HEK293 (cell line): ENCODE data around the gene PIP5KL1.

Experiments used
- CTCF ChIA-PET: fragments of 350-600 bp; formaldehyde crosslinking; extraction: SDS; loops from one replicate; lab custom pipeline; 2021; ENCODE audit warnings: antibody characterized with exemption; lab: Yijun Ruan, JAX
- POLR2A ChIA-PET: fragments of 300-600 bp; formaldehyde crosslinking; extraction: SDS; loops from one replicate; lab custom pipeline; 2020; ENCODE audit warnings: antibody characterized with exemption, inconsistent platforms; lab: Yijun Ruan, JAX
- H3K27ac ChIP-seq: fragments of 200-500 bp; sonication (Bioruptor generic); 2 replicates; pipeline ENCODE4 v1.5.1; 2014; ENCODE audit warnings: low read depth, low read length, control low read depth, inconsistent platforms; ENCODE audit errors: extremely low read depth
- H3K36me3 ChIP-seq, 2 experiments: fragments of 200-500 bp in 1 of 2; sonication (Bioruptor generic) in 1 of 2; 1 replicate in 1 of 2; 2 replicates in 1 of 2; pipeline ENCODE4 v1.5.1; 2014 to 2017; ENCODE audit warnings: inconsistent platforms in 2 of 2, low read length in 2 of 2; ENCODE audit not compliant: control insufficient read depth in 2 of 2, insufficient read depth in 1 of 2
- H3K4me1 ChIP-seq: fragments of 200-500 bp; sonication (Bioruptor generic); 2 replicates; pipeline ENCODE4 v1.5.1; 2014; ENCODE audit warnings: mild to moderate bottlenecking, low read length, inconsistent platforms; ENCODE audit not compliant: control insufficient read depth, insufficient read depth
- H3K4me3 ChIP-seq: 2 replicates; pipeline ENCODE4 v1.5.1; 2011; ENCODE audit warnings: low read depth, mild to moderate bottlenecking, control low read depth, low read length, moderate library complexity
- H3K9me3 ChIP-seq: fragments of 200-500 bp; sonication (Bioruptor generic); 2 replicates; pipeline ENCODE4 v1.5.1; 2014; ENCODE audit warnings: low read depth, low read length, inconsistent platforms; ENCODE audit not compliant: control insufficient read depth, insufficient read depth
- FEZF1 ChIP-seq: fragments of 450-650 bp; formaldehyde crosslinking; IDR thresholded peaks from 2 replicates; pipeline ENCODE4 v1.5.1; 2016; ENCODE audit warnings: missing biosample characterization, missing genetic modification characterization
- HOXD13 ChIP-seq: sonication (generic); formaldehyde crosslinking; IDR thresholded peaks from 2 replicates; pipeline ENCODE4 v1.8.0; 2022; ENCODE audit warnings: missing genetic modification reagents, borderline replicate concordance
- KLF8 ChIP-seq: fragments of 450-650 bp; formaldehyde crosslinking; IDR thresholded peaks from 2 replicates; pipeline ENCODE4 v1.5.1; 2016; ENCODE audit warnings: missing biosample characterization, missing genetic modification characterization
- RBAK ChIP-seq: fragments of 450-650 bp; formaldehyde crosslinking; IDR thresholded peaks from 2 replicates; pipeline ENCODE4 v1.5.1; 2016; ENCODE audit warnings: missing biosample characterization, missing genetic modification characterization
- SETDB1 ChIP-seq: IDR thresholded peaks from one replicate; pipeline ENCODE4 v1.6.1; 2017; ENCODE audit warnings: mild to moderate bottlenecking, low read length, moderate library complexity, mixed read lengths; ENCODE audit not compliant: insufficient read length
- SP2 ChIP-seq: fragments of 450-650 bp; formaldehyde crosslinking; IDR thresholded peaks from 2 replicates; pipeline ENCODE4 v1.5.1; 2016; ENCODE audit warnings: missing biosample characterization, missing genetic modification characterization
- TRIM28 ChIP-seq: IDR thresholded peaks from 2 replicates; pipeline ENCODE4 v1.6.1; 2011; ENCODE audit warnings: low read length, control low read depth, borderline replicate concordance
- YY1 ChIP-seq: fragments of 450-650 bp; formaldehyde crosslinking; IDR thresholded peaks from 2 replicates; pipeline ENCODE4 v1.5.1; 2018; ENCODE audit warnings: missing biosample characterization, missing genetic modification characterization
- ZBTB1 ChIP-seq: fragments of 450-650 bp; formaldehyde crosslinking; IDR thresholded peaks from 2 replicates; pipeline ENCODE4 v1.5.1; 2016; ENCODE audit warnings: missing biosample characterization, missing genetic modification characterization
- ZBTB7A ChIP-seq: fragments of 450-650 bp; formaldehyde crosslinking; IDR thresholded peaks from 2 replicates; pipeline ENCODE4 v1.5.1; 2016; ENCODE audit warnings: low read depth, missing biosample characterization, missing genetic modification characterization
- ZNF132 ChIP-seq: fragments of 450-650 bp; formaldehyde crosslinking; IDR thresholded peaks from 2 replicates; pipeline ENCODE4 v1.5.1; 2017; ENCODE audit warnings: missing biosample characterization, missing genetic modification characterization, borderline replicate concordance
- ZNF2 ChIP-seq: fragments of 450-650 bp; formaldehyde crosslinking; IDR thresholded peaks from 2 replicates; pipeline ENCODE4 v1.5.1; 2016; ENCODE audit warnings: missing biosample characterization, missing genetic modification characterization
- ZNF266 ChIP-seq: fragments of 450-650 bp; formaldehyde crosslinking; IDR thresholded peaks from 2 replicates; pipeline ENCODE4 v1.5.1; 2016; ENCODE audit warnings: missing biosample characterization, missing genetic modification characterization, low read depth
- ZNF302 ChIP-seq: fragments of 450-650 bp; formaldehyde crosslinking; IDR thresholded peaks from 2 replicates; pipeline ENCODE4 v1.5.1; 2016; ENCODE audit warnings: missing biosample characterization, missing genetic modification characterization, low read depth
- ZNF324 ChIP-seq: fragments of 450-650 bp; formaldehyde crosslinking; IDR thresholded peaks from 2 replicates; pipeline ENCODE4 v1.5.1; 2016; ENCODE audit warnings: missing biosample characterization, missing genetic modification characterization
- ZNF473 ChIP-seq: fragments of 450-650 bp; formaldehyde crosslinking; IDR thresholded peaks from 2 replicates; pipeline ENCODE4 v1.5.1; 2017; ENCODE audit warnings: missing biosample characterization, missing genetic modification characterization
- ZNF529 ChIP-seq: fragments of 450-650 bp; formaldehyde crosslinking; IDR thresholded peaks from 2 replicates; pipeline ENCODE4 v1.5.1; 2017; ENCODE audit warnings: missing genetic modification characterization, missing biosample characterization; ENCODE audit not compliant: insufficient replicate concordance
- ZNF610 ChIP-seq: fragments of 450-650 bp; formaldehyde crosslinking; IDR thresholded peaks from 2 replicates; pipeline ENCODE4 v1.5.1; 2016; ENCODE audit warnings: missing biosample characterization, missing genetic modification characterization, borderline replicate concordance
- ZNF626 ChIP-seq: fragments of 450-650 bp; sonication (Bioruptor Pico); formaldehyde crosslinking; IDR thresholded peaks from 2 replicates; pipeline ENCODE4 v1.5.1; 2018; ENCODE audit warnings: missing biosample characterization, missing genetic modification characterization, inconsistent platforms
- ZNF629 ChIP-seq: fragments of 450-650 bp; formaldehyde crosslinking; IDR thresholded peaks from 2 replicates; pipeline ENCODE4 v1.5.1; 2017; ENCODE audit warnings: missing biosample characterization, missing genetic modification characterization
- ZNF677 ChIP-seq: fragments of 450-650 bp; IDR thresholded peaks from 2 replicates; pipeline ENCODE4 v1.5.0; 2018; ENCODE audit warnings: missing biosample characterization, mild to moderate bottlenecking, missing genetic modification characterization, moderate library complexity
- ZNF76 ChIP-seq: fragments of 450-650 bp; formaldehyde crosslinking; IDR thresholded peaks from 2 replicates; pipeline ENCODE4; 2016; ENCODE audit warnings: low read depth, missing biosample characterization, missing genetic modification characterization, borderline replicate concordance
- ZNF792 ChIP-seq: fragments of 450-650 bp; formaldehyde crosslinking; IDR thresholded peaks from 2 replicates; pipeline ENCODE4 v1.5.1; 2016; ENCODE audit warnings: missing biosample characterization, missing genetic modification characterization
- TF ChIP-seq, protein P1 (sequence below): fragments of 450-650 bp; IDR thresholded peaks from 2 replicates; pipeline ENCODE4 v1.5.1; 2018; ENCODE audit warnings: missing biosample characterization, missing genetic modification characterization
- TF ChIP-seq, protein P2 (sequence below): fragments of 450-650 bp; formaldehyde crosslinking; IDR thresholded peaks from 2 replicates; pipeline ENCODE4 v1.5.1; 2016; ENCODE audit warnings: missing biosample characterization, missing genetic modification characterization, low read depth
- TF ChIP-seq, protein P3 (sequence below): fragments of 450-650 bp; formaldehyde crosslinking; IDR thresholded peaks from 2 replicates; pipeline ENCODE4 v1.5.1; 2016; ENCODE audit warnings: missing biosample characterization, missing genetic modification characterization
- TF ChIP-seq, protein P4 (sequence below): sonication (generic); formaldehyde crosslinking; IDR thresholded peaks from 2 replicates; pipeline ENCODE4 v1.8.1; 2022; ENCODE audit warnings: mild to moderate bottlenecking, moderate library complexity, missing genetic modification reagents
- TF ChIP-seq, protein P5 (sequence below): fragments of 450-650 bp; formaldehyde crosslinking; optimal IDR thresholded peaks from 2 replicates; pipeline ENCODE3; 2016; ENCODE audit warnings: missing biosample characterization, mild to moderate bottlenecking, missing genetic modification characterization

PIP5KL1 gene

DNA sequence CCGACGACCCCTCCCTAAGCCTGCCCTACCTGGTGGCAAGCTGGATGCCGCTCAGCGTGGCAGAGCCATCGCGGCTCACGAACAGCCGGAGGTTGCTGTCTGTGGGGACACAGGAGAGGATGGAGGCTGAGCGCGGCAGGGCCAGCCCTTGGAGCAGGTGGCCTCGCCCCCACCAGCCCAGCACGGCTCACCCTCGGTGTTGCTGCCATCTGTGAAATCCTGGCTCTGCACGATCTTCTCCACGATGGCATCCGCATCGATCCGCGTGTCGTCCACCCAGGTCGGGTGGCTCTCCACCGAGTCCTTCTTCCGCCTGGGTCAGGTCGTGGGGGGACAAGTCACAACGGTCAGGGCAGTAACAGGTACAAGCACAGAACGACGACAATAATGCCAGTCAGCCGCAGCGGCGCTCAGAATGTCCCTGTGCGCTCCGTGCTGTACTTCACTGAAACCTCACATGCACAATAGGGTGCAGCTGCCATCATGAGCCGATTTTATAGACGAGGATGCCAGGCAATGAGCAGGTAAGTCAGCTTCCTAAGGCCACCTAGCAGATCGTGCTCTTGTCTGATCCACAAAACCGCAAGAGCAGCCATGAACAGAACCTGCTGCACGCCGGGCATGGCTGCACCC is 14.1 kb upstream of the PIP5KL1 start (continued):
- TF ChIP-seq RBAK (tag by site-specific recombination) (no peak), ZBTB7A (tag by site-specific recombination) (no peak), ZBTB1 (tag by site-specific recombination) (no peak), ZNF76 (tag by site-specific recombination) (no peak), FEZF1 (tag by site-specific recombination) (no peak), ZNF266 (tag by site-specific recombination) (no peak)

DNA sequence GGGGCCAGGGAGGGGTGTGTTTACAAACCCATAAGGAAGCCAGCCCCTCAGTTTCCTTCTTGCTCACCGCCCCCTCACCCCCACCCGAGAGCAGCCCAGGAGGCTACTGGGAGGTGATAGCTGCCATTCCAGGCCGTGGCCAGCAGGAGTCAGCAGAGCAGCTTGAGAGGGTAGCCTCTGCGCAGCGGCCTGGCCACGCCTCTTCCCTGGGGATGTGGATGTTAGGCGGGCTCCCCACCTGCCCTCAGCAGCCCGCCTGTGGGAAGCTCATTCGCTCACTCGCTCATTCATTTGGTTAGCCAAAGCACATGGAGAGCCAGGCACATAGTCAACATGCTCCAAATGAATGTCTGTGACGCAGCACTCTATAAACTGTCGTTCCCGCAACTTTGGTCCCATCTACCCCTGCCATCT is 13.2 kb upstream of the PIP5KL1 start:
- Histone ChIP-seq H3K4me3 (no peak overlapping the region), H3K36me3 (peaks cover 0 to 35% of the 10 kb centered on the region in 2 experiments; a peak in 1 of 3 replicates), H3K9me3 (no peaks in the 10 kb centered on the region), H3K4me1 (peaks cover 3% of the 10 kb centered on the region; the same call in 1 of the 2 replicates), H3K27ac (no peak overlapping the region)
- CTCF ChIA-PET: interaction anchor here (0.6 to 8.1 kb wide), 49 partner anchors 10 to 1526 kb away, joined by 3 to 165 read pairs (median 5); partner anchors contain the start of genes EEIG1, NAIF1, PIP5KL1 and TOR2A
- POLR2A ChIA-PET: interaction anchor here (1.0 to 2.8 kb wide), 6 partner anchors 8 to 124 kb away, joined by 3 to 12 read pairs (median 4); partner anchors contain the start of genes EEIG1 and NAIF1
- TF ChIP-seq ZNF302 (tag by site-specific recombination) (no peak), SP2 (tag by site-specific recombination) (0 out of 2 replicates have a peak, but pooled peaks have one; percentile 25), ZNF2 (tag by site-specific recombination) (no peak), SETDB1 (no peak), ZNF324 (tag by site-specific recombination) (no peak), ZNF132 (no peak), ZNF626 (tag by site-specific recombination) (no peak), HOXD13 (CRISPR knock-in tag) (no peak), KLF8 (tag by site-specific recombination) (peak; percentile 33; the same call in 1 of the 2 replicates), YY1 (tag by site-specific recombination) (no peak), ZNF473 (no peak), ZNF677 (no peak), ZNF529 (no peak), TRIM28 (peak; percentile 32; the same call in 1 of the 2 replicates), ZNF629 (tag by site-specific recombination) (no peak; the same call in 1 of the 2 replicates), ZBTB1 (tag by site-specific recombination) (no peak), ZNF792 (tag by site-specific recombination) (no peak), FEZF1 (tag by site-specific recombination) (no peak), ZNF610 (tag by site-specific recombination) (no peak), ZNF76 (tag by site-specific recombination) (no peak)
- TF ChIP-seq, protein P1, sequence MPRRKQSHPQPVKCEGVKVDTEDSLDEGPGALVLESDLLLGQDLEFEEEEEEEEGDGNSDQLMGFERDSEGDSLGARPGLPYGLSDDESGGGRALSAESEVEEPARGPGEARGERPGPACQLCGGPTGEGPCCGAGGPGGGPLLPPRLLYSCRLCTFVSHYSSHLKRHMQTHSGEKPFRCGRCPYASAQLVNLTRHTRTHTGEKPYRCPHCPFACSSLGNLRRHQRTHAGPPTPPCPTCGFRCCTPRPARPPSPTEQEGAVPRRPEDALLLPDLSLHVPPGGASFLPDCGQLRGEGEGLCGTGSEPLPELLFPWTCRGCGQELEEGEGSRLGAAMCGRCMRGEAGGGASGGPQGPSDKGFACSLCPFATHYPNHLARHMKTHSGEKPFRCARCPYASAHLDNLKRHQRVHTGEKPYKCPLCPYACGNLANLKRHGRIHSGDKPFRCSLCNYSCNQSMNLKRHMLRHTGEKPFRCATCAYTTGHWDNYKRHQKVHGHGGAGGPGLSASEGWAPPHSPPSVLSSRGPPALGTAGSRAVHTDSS (tag by site-specific recombination): no peak
- TF ChIP-seq, protein P2, sequence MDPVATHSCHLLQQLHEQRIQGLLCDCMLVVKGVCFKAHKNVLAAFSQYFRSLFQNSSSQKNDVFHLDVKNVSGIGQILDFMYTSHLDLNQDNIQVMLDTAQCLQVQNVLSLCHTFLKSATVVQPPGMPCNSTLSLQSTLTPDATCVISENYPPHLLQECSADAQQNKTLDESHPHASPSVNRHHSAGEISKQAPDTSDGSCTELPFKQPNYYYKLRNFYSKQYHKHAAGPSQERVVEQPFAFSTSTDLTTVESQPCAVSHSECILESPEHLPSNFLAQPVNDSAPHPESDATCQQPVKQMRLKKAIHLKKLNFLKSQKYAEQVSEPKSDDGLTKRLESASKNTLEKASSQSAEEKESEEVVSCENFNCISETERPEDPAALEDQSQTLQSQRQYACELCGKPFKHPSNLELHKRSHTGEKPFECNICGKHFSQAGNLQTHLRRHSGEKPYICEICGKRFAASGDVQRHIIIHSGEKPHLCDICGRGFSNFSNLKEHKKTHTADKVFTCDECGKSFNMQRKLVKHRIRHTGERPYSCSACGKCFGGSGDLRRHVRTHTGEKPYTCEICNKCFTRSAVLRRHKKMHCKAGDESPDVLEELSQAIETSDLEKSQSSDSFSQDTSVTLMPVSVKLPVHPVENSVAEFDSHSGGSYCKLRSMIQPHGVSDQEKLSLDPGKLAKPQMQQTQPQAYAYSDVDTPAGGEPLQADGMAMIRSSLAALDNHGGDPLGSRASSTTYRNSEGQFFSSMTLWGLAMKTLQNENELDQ: no peak
- TF ChIP-seq, protein P3, sequence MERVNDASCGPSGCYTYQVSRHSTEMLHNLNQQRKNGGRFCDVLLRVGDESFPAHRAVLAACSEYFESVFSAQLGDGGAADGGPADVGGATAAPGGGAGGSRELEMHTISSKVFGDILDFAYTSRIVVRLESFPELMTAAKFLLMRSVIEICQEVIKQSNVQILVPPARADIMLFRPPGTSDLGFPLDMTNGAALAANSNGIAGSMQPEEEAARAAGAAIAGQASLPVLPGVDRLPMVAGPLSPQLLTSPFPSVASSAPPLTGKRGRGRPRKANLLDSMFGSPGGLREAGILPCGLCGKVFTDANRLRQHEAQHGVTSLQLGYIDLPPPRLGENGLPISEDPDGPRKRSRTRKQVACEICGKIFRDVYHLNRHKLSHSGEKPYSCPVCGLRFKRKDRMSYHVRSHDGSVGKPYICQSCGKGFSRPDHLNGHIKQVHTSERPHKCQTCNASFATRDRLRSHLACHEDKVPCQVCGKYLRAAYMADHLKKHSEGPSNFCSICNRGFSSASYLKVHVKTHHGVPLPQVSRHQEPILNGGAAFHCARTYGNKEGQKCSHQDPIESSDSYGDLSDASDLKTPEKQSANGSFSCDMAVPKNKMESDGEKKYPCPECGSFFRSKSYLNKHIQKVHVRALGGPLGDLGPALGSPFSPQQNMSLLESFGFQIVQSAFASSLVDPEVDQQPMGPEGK (tag by site-specific recombination): peak; percentile 77
- TF ChIP-seq, protein P4, sequence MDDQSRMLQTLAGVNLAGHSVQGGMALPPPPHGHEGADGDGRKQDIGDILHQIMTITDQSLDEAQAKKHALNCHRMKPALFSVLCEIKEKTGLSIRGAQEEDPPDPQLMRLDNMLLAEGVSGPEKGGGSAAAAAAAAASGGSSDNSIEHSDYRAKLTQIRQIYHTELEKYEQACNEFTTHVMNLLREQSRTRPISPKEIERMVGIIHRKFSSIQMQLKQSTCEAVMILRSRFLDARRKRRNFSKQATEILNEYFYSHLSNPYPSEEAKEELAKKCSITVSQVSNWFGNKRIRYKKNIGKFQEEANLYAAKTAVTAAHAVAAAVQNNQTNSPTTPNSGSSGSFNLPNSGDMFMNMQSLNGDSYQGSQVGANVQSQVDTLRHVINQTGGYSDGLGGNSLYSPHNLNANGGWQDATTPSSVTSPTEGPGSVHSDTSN (CRISPR knock-in tag): no peak
- TF ChIP-seq, protein P5, sequence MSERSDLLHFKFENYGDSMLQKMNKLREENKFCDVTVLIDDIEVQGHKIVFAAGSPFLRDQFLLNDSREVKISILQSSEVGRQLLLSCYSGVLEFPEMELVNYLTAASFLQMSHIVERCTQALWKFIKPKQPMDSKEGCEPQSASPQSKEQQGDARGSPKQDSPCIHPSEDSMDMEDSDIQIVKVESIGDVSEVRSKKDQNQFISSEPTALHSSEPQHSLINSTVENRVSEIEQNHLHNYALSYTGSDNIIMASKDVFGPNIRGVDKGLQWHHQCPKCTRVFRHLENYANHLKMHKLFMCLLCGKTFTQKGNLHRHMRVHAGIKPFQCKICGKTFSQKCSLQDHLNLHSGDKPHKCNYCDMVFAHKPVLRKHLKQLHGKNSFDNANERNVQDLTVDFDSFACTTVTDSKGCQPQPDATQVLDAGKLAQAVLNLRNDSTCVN (tag by site-specific recombination): no peak
